Calu3 (cell line): ENCODE data around the gene ZYG11B. TPM values are rescaled to one million over a fixed set of nuclear protein-coding genes. Genes with fewer than 3 reads are reported as not detected.
A peak's percentile ranks its signal among the peaks of the same experiment; 100 is the strongest.
"Not testable (repeated sequence)": the region's sequence is repeated elsewhere in the genome, so short reads cannot be mapped to it uniquely, and the experiment has no call there.

Experiments
- BruUV-seq: library from RNA; stranded (reverse); fragments of 400-500 nt; replicated peaks from 2 replicates; lab custom pipeline; 2021; lab: Mats Ljungman, UMichigan
- CTCF ChIA-PET: fragments of 300-600 bp; sonication (Branson Sonifier 250); formaldehyde crosslinking; loops from one replicate; lab custom pipeline; 2022; ENCODE audit warnings: antibody characterized with exemption; lab: Charles Lee
- DNase-seq: peaks from one replicate; pipeline ENCODE4 v3.0.0; 2022
- H3K27ac Mint-ChIP-seq: one replicate; pipeline ENCODE4 v1.8.0; 2022; ENCODE audit warnings: mixed read lengths; ENCODE audit not compliant: unreplicated experiment
- H3K27me3 Mint-ChIP-seq: one replicate; pipeline ENCODE4 v1.8.0; 2022; ENCODE audit warnings: mixed read lengths; ENCODE audit not compliant: unreplicated experiment
- H3K36me3 Mint-ChIP-seq: one replicate; pipeline ENCODE4 v1.8.0; 2022; ENCODE audit warnings: mild to moderate bottlenecking, moderate library complexity, mixed read lengths; ENCODE audit not compliant: insufficient read depth, unreplicated experiment
- H3K4me1 Mint-ChIP-seq: one replicate; pipeline ENCODE4 v1.8.0; 2022; ENCODE audit warnings: mild to moderate bottlenecking, low read depth, mixed read lengths; ENCODE audit not compliant: unreplicated experiment
- H3K4me3 Mint-ChIP-seq: one replicate; pipeline ENCODE4 v1.8.0; 2022; ENCODE audit warnings: mild to moderate bottlenecking, low read depth, moderate library complexity, mixed read lengths; ENCODE audit not compliant: unreplicated experiment
- H3K9me3 Mint-ChIP-seq: one replicate; pipeline ENCODE4 v1.8.0; 2022; ENCODE audit warnings: low read depth, mixed read lengths; ENCODE audit not compliant: unreplicated experiment
- intact Hi-C: fragments of 100-400 bp; cut with micrococcal nuclease; formaldehyde crosslinking; loops from one replicate; pipeline ENCODE4 v1.10.0; 2022; ENCODE audit not compliant: unreplicated experiment
- total RNA-seq: library from RNA; stranded (reverse); gene quantifications from 2 replicates; pipeline ENCODE4 v1.2.3, GENCODE V29; 2022
- TF ChIP-seq, protein P1 (sequence below): fragments of 200-600 bp; IDR thresholded peaks from one replicate; pipeline ENCODE4 v1.8.0; 2022; ENCODE audit warnings: antibody characterized with exemption; ENCODE audit not compliant: unreplicated experiment

Gene ZYG11B
- total RNA-seq, 1 experiment from 2014 or later: 14.8 TPM

DNA sequence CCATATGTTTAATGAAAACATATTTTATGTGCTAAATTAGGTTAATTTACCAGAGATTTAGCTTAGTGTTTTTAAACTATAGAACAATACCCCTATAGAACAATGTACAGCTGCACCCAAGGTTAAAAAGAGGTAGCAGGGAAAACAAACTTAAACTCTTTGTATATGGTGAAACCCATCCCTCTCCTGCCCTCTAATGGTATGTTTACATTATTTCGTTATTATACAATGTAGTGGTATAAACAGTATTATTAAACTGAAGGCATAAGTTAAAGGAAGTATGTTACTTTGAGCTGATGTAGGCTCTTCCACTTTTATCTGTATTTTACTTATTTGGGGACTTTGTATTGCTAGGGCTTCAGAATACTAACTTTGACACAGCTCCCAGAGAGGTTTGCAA, 99.6 kb downstream of the ZYG11B start:
- TF ChIP-seq, protein P1, sequence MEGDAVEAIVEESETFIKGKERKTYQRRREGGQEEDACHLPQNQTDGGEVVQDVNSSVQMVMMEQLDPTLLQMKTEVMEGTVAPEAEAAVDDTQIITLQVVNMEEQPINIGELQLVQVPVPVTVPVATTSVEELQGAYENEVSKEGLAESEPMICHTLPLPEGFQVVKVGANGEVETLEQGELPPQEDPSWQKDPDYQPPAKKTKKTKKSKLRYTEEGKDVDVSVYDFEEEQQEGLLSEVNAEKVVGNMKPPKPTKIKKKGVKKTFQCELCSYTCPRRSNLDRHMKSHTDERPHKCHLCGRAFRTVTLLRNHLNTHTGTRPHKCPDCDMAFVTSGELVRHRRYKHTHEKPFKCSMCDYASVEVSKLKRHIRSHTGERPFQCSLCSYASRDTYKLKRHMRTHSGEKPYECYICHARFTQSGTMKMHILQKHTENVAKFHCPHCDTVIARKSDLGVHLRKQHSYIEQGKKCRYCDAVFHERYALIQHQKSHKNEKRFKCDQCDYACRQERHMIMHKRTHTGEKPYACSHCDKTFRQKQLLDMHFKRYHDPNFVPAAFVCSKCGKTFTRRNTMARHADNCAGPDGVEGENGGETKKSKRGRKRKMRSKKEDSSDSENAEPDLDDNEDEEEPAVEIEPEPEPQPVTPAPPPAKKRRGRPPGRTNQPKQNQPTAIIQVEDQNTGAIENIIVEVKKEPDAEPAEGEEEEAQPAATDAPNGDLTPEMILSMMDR: peak; percentile 16
- no peaks in the 10 kb centered on the region for H3K4me1 Mint-ChIP-seq
- BruUV-seq: no TSS peak
- H3K9me3 Mint-ChIP-seq: no peaks in the 10 kb centered on the region
- H3K27ac Mint-ChIP-seq: no peak overlapping the region
- no peak overlapping the region for H3K4me3 Mint-ChIP-seq
- CTCF ChIA-PET: interaction anchor here (0.6 to 0.9 kb wide), 3 partner anchors 31 to 273 kb away, joined by 4 to 12 read pairs (median 7); partner anchors contain the start of gene TUT4
- H3K27me3 Mint-ChIP-seq: no peaks in the 10 kb centered on the region
- DNase-seq: no peak
- peaks cover 5% of the 10 kb centered on the region for H3K36me3 Mint-ChIP-seq
- intact Hi-C loops: loop anchor here (5.0 kb wide), 1 partner anchor 124 kb away; no protein-coding TSS in a partner anchor

DNA sequence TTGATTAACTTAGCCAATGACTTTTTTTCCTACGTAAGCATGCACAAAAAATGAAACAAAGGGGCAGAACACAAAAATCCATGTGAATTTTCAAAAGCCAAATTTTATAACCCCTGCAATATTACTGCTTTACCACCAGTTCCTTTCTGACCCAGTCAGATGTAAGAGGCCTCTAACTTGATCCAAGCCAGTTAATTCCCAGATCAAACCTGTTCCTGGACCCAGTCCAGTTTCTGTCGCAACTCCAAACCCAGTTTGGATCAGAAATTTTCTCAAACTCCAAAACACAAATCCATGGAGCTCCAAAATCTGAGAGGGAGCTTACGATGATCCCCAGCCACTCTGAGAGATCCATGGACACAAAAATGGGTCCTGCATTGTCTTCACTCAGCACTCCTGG, 108.5 kb downstream of the ZYG11B start:
- TF ChIP-seq, protein P1: no peak
- H3K9me3 Mint-ChIP-seq: no peaks in the 10 kb centered on the region
- no peaks in the 10 kb centered on the region for H3K27me3 Mint-ChIP-seq
- H3K36me3 Mint-ChIP-seq: no peaks in the 10 kb centered on the region
- DNase-seq: no peak
- H3K4me1 Mint-ChIP-seq: no peaks in the 10 kb centered on the region
- no peak overlapping the region for H3K27ac Mint-ChIP-seq
- H3K4me3 Mint-ChIP-seq: no peak overlapping the region
- BruUV-seq: no TSS peak
- CTCF ChIA-PET: no interaction called here
- intact Hi-C loops: no loop called here

DNA sequence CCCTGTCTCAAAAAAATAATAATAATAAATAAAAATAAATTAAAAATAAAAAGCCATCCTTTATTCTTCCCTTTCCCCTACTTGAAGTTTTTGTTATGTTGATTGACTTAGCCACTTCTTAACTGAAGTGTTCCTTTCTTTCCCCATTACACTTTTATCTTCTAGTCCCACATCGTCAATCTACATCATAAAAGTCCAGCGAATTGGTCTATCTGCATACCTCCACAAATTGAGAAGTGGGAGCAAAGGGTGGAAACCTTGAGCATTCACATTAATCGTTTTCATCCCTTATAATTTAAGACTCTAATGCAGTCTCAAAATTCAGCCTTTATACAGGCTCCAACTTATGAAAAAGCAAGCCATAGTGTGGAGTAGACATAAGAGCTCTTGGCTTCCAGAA, 109.8 kb downstream of the ZYG11B start:
- Mint-ChIP-seq H3K27me3 (no peaks in the 10 kb centered on the region), H3K4me3 (no peak overlapping the region), H3K4me1 (no peaks in the 10 kb centered on the region), H3K9me3 (no peaks in the 10 kb centered on the region), H3K36me3 (no peaks in the 10 kb centered on the region), H3K27ac (no peak overlapping the region)
- TF ChIP-seq, protein P1: no peak
- CTCF ChIA-PET: no interaction called here
- no peak for DNase-seq
- BruUV-seq: no TSS peak
- intact Hi-C loops: no loop called here

DNA sequence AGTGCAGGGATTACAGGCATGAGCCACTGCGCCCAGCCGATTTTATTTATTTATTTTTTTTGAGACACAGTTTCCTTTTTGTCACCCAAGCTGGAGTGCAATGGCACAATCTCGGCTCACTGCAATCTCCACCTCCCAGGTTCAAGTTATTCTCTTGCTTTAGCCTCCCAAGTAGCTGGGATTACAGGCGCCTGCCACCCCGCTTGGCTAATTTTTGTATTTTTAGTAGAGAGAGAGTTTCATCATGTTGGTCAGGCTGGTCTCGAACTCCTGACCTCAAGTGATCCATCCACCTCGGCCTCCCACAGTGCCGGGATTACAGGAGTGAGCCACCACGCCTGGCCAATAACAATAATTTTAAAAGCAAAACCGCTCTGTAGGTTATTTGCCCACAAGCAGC, 112.9 kb downstream of the ZYG11B start:
- H3K27me3 Mint-ChIP-seq, H3K4me1 Mint-ChIP-seq, H3K4me3 Mint-ChIP-seq, H3K9me3 Mint-ChIP-seq, BruUV-seq, DNase-seq, intact Hi-C loops, CTCF ChIA-PET, H3K36me3 Mint-ChIP-seq, H3K27ac Mint-ChIP-seq: not testable (repeated sequence)

DNA sequence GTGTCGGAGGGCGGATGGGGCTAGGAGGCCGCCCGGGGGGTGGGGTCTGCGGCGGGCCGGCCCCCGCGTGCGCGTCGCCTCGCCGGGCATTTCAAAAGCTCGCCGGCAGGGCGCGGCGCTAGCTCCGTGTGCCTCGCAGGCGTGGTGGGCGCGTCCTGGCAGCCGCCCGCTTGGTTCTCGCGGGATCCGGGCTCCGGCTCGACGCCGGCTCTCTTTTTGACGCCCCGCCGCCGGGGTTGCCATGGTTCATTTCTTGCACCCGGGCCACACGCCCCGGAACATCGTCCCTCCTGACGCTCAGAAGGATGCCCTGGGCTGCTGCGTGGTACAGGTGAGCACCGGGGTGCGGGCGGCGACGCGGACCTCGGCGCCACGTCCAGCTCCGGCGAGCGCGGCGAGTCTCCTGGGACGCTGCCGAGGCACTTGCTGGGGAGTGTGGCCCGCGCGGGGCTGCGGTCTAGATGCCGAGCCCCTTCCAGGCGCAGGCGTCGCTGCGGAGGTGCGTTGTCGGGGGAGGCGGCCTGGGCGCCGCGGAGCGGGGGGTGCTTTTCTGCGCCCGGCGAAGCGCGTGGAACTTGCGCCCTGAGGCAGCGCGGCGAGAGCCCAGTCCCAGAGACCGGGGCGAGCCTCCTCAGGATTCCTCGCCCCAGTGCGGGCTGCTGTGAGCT, 116.5 kb downstream of the ZYG11B start, which contains the start of gene ZYG11A:
Gene ZYG11A (plus strand): TSS at position 118 of the 668 bp plus-strand sequence. CDS start 124 bp downstream, at position 242.
- H3K27me3 Mint-ChIP-seq: no peaks in the 10 kb centered on the region
- CTCF ChIA-PET: interaction anchor here (0.6 to 0.7 kb wide), 2 partner anchors 53 to 344 kb away, joined by 3 to 5 read pairs; no protein-coding TSS in a partner anchor
- peak; percentile 46 for DNase-seq
- H3K9me3 Mint-ChIP-seq: no peaks in the 10 kb centered on the region
- H3K27ac Mint-ChIP-seq: no peak within 1 kb of the TSS
- peak within 1 kb of the TSS; percentile 58 for H3K4me3 Mint-ChIP-seq
- no peaks in the 10 kb centered on the region for H3K36me3 Mint-ChIP-seq
- intact Hi-C loops: no loop called here
- TF ChIP-seq, protein P1: peak; percentile 27
- no peaks in the 10 kb centered on the region for H3K4me1 Mint-ChIP-seq
- no TSS peak for BruUV-seq

DNA sequence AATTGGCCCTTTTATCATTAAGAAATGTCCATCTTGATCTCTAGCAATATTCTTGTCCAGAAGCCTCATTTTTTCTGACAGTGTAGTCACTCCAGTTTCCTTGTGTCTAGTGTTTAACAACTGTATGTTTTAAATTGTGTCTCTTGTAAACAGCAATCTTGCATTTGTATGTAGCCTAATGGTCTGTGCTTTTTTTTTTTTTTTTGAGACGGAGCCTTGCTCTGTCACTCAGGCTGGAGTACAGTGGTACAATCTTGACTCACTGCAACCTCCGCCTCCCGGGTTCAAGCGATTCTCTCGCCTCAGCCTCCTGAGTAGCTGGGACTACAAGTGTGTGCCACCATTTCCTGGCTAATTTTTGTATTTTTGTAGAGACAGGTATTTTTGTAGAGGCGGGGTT, 118.9 kb downstream of the ZYG11B start:
- CTCF ChIA-PET: interaction anchor here (0.7 kb wide), 1 partner anchor 12 kb away, joined by 8 read pairs; no protein-coding TSS in a partner anchor
- H3K4me1 Mint-ChIP-seq, H3K4me3 Mint-ChIP-seq, H3K27me3 Mint-ChIP-seq, BruUV-seq, DNase-seq, H3K36me3 Mint-ChIP-seq, H3K9me3 Mint-ChIP-seq, intact Hi-C loops, H3K27ac Mint-ChIP-seq: not testable (repeated sequence)
